NCI-H2196 treated with DMSO at 0.1 percent for 48 hours (cell line): ENCODE data around the gene STIM1.
A peak's percentile ranks its signal among the peaks of the same experiment; 100 is the strongest.

Source experiments
- DNase-seq: peaks from one replicate; lab custom pipeline; 2025; ENCODE audit not compliant: unreplicated experiment; lab: John Stamatoyannopoulos, UW

Gene STIM1

GRCh38 chr11:3830088-3830487 is 25.4 kb upstream of the STIM1 start:
- DNase-seq = no peak

- no peak for DNase-seq
Observed at GRCh38 chr11:3830730-3831129, 24.7 kb upstream of the STIM1 start.

GRCh38 chr11:3831378-3832239 is 23.9 kb upstream of the STIM1 start:
- DNase-seq = no peak

- no peak for DNase-seq
Observed at GRCh38 chr11:3832816-3833215, 22.6 kb upstream of the STIM1 start.

- no peak for DNase-seq
Observed at GRCh38 chr11:3833449-3833848, 22.0 kb upstream of the STIM1 start.

GRCh38 chr11:3834349-3834663 is 21.2 kb upstream of the STIM1 start:
- DNase-seq = no peak

- DNase-seq = no peak
Observed at GRCh38 chr11:3834664-3835461, 20.6 kb upstream of the STIM1 start.

- DNase-seq = no peak
Observed at GRCh38 chr11:3835751-3836150, 19.7 kb upstream of the STIM1 start.

- DNase-seq = no peak
Observed at GRCh38 chr11:3836903-3837302, 18.6 kb upstream of the STIM1 start.

- no peak for DNase-seq
Observed at GRCh38 chr11:3837793-3838192, 17.7 kb upstream of the STIM1 start.

GRCh38 chr11:3838504-3838903 is 17.0 kb upstream of the STIM1 start:
- no peak for DNase-seq

- DNase-seq = no peak
Observed at GRCh38 chr11:3840004-3840869, 15.2 kb upstream of the STIM1 start.

- DNase-seq = peak; percentile 28
Observed at GRCh38 chr11:3840870-3841425, 14.5 kb upstream of the STIM1 start, which contains the start of gene RHOG. TSS of gene RHOG (minus strand) at chr11:3840959. CDS start at chr11:3828138, 12,821 bp downstream.

- peak; percentile 65 for DNase-seq
Observed at GRCh38 chr11:3841426-3842350, 13.8 kb upstream of the STIM1 start.

GRCh38 chr11:3843326-3843725 is 12.1 kb upstream of the STIM1 start:
- DNase-seq = no peak

- DNase-seq = no peak
Observed at GRCh38 chr11:3845246-3845645, 10.2 kb upstream of the STIM1 start.

- no peak for DNase-seq
Observed at GRCh38 chr11:3845670-3846069, 9.8 kb upstream of the STIM1 start.

GRCh38 chr11:3849297-3849874 is 6.1 kb upstream of the STIM1 start:
- DNase-seq = no peak

GRCh38 chr11:3853545-3853842 is 2.0 kb upstream of the STIM1 start:
- no peak for DNase-seq
